OCI-LY7 (cell line): ENCODE data around the gene MYO16.

ENCODE experiments used
- EZH2phosphoT487 ChIP-seq: fragments of 200-600 bp; sonication (generic); IDR thresholded peaks from 2 replicates; pipeline ENCODE4 v1.6.1; 2018; ENCODE audit warnings: low read depth, borderline replicate concordance, mild to moderate bottlenecking, mixed run types, antibody characterized with exemption, low read length, moderate library complexity, mixed read lengths
- TF ChIP-seq, protein P1 (sequence below): fragments of 200-600 bp; sonication (generic); conservative IDR thresholded peaks from 2 replicates; pipeline ENCODE4 v1.5.1; 2014; ENCODE audit warnings: mild to moderate bottlenecking, antibody characterized with exemption, low read length, moderate library complexity, mixed read lengths

GRCh38 chr13:108812165-108812564 lies 182.8 kb downstream of the MYO16 start:
- TF ChIP-seq, protein P1, sequence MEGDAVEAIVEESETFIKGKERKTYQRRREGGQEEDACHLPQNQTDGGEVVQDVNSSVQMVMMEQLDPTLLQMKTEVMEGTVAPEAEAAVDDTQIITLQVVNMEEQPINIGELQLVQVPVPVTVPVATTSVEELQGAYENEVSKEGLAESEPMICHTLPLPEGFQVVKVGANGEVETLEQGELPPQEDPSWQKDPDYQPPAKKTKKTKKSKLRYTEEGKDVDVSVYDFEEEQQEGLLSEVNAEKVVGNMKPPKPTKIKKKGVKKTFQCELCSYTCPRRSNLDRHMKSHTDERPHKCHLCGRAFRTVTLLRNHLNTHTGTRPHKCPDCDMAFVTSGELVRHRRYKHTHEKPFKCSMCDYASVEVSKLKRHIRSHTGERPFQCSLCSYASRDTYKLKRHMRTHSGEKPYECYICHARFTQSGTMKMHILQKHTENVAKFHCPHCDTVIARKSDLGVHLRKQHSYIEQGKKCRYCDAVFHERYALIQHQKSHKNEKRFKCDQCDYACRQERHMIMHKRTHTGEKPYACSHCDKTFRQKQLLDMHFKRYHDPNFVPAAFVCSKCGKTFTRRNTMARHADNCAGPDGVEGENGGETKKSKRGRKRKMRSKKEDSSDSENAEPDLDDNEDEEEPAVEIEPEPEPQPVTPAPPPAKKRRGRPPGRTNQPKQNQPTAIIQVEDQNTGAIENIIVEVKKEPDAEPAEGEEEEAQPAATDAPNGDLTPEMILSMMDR = no peak
- no peak for TF ChIP-seq EZH2phosphoT487
